ENCODE results near the gene SLAMF1.

The SLAMF1 gene

DNA sequence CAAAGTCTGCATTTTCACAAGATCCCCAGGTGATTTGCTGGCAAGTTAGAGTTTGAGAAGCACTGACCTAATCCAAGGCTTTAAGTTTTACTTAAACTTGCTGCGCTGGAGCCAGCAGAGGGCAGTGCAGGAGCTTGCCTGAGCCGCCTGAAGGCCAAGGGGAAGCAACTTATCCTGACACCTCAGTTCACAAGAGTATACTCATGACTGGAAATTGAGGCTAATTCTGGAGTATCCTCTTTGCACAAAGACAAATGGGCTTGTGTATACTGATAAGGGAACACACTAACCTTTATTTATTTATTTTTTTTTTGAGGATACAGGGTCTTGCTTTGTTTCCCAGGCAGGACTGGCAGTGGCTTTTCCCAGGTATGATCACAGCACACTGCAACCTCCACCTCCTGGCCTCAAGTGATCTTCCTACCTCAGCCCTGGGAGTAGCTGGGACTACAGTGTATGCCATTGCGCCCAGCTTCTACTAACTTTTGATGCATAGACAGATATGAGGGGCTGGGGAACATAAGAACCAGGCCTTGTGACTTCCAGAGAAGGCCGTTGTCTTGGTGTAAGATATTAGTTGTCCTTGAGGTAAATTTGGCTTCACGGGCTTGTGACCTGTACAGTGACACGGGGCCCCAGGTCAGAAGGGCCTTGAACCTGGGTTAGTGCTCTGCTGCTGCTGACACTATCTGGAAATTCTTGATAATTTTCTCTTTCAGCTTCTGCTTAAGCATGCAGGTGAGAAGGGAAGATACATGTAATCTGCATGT lies 29.0 kb upstream of the SLAMF1 start:
- Histone ChIP-seq H3K9ac (ENCODE audit: low read length in 2 of 2) (no peak overlapping the region), H3K4me3 (ENCODE audit: low read length in 2 of 2) (no peak overlapping the region), H3K9me3 (ENCODE audit: control insufficient read depth in 2 of 2, low read length in 2 of 2) (no peaks in the 10 kb centered on the region), H3K4me1 (ENCODE audit: control insufficient read depth, insufficient read depth, low read length) (no peaks in the 10 kb centered on the region), H3K36me3 (ENCODE audit: control insufficient read depth in 2 of 2, insufficient read depth in 2 of 2, low read length in 2 of 2) (no peaks in the 10 kb centered on the region), H3K27me3 (ENCODE audit: control insufficient read depth in 1 of 2, insufficient read depth in 2 of 2, low read length in 2 of 2) (peaks cover 0 to 12% of the 10 kb centered on the region in 2 donors), H3K27ac (ENCODE audit: low read length) (no peak overlapping the region)

- Histone ChIP-seq H3K27ac (ENCODE audit: low read length) (no peak overlapping the region), H3K4me3 (ENCODE audit: low read length in 2 of 2) (no peak overlapping the region), H3K27me3 (ENCODE audit: control insufficient read depth in 1 of 2, insufficient read depth in 2 of 2, low read length in 2 of 2) (peaks cover 0 to 3% of the 10 kb centered on the region in 2 donors), H3K4me1 (ENCODE audit: control insufficient read depth, insufficient read depth, low read length) (no peaks in the 10 kb centered on the region), H3K36me3 (ENCODE audit: control insufficient read depth in 2 of 2, insufficient read depth in 2 of 2, low read length in 2 of 2) (no peaks in the 10 kb centered on the region), H3K9ac (ENCODE audit: low read length in 2 of 2) (no peak overlapping the region), H3K9me3 (ENCODE audit: control insufficient read depth in 2 of 2, low read length in 2 of 2) (no peaks in the 10 kb centered on the region)
These were observed 27.6 kb upstream of the SLAMF1 start for GRCh38 chr1:160674415-160674814.

DNA sequence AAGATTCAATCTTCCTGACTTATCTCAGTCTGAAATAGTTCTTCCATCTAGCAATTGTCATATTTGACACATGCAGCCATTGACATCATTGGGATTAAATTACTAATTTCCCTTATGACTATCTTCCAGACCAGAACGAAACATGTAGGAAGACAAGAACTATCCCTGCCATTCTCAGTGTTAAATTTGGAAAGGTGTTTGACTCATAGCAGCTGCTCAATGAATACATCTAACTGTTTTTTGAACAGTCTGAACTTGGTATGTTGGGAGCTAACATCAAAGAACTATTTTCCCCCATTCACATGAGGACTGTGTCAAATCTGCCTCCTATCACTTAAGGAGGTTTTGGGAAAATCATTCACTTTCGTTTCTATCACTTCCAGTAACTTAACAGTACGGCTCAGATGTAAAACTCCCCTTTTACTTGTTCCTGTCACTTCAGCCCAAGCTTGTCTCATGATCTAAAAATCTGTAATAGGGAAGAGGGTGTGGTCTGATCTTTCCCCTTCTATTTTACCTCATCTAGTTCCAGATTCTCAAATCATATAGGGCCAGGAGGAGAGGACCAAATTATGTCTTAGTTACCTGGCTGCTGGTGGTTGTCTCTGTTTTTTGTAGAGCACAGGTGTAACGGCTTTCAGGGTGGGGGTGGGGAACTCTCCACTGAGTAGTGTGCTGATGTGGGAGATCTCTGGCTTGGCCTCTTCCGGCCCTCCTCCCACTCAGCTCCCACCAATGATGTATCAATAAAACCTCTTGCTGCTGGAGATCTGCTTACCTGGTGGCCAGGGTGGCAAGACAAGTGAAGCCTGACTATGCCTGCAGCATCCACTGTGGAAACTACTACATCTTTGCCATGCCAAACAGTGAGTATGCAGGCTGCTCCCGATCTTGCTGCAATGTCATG lies 26.2 kb upstream of the SLAMF1 start:
- Histone ChIP-seq H3K27me3 (ENCODE audit: control insufficient read depth in 1 of 2, insufficient read depth in 2 of 2, low read length in 2 of 2) (peaks cover 0 to 3% of the 10 kb centered on the region in 2 donors), H3K27ac (ENCODE audit: low read length) (no peak overlapping the region)

DNA sequence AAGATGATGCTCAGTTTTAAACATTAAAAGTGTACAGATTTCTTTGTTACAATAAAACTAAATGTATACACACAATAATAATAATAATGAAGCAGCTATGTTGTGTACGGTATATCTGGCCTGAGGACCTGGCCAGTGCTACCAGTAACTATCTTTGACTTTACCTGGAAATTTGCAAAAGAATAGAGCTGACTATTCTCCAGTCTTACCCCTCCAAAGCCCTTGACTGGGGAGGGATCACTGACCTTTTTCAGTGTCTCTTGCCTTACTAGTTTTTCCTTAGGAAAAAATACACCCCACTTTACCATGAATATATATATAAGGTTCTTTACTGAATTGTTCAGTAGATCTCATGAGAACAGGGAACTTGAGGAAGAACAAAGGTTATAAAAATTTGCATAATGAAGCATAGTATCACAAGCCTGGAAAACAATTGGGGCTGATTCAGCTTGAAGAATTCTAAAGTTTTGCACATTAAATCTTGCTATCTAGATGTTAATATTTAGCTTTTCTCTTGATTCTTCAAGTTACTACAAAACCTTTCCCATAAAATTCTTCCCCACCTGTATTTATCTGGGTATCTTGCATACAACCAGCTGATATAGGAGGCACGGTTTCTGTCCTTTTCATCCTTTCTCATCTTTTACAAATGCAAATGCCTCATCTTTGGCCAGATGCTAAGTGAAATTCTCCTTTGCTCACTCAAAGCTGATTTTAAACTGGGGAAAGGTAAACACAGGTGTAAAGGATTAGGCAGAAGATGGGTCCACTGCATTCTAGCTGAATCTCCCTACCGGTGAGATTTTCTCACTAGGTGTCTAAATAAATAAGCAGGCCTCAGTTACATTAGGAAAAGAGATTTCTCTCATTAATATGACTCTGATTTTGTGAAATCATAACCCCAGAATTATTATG lies 25.0 kb upstream of the SLAMF1 start:
- H3K36me3 ChIP-seq (ENCODE audit: control insufficient read depth in 2 of 2, insufficient read depth in 2 of 2, low read length in 2 of 2), result no peaks in the 10 kb centered on the region
- no peaks in the 10 kb centered on the region for H3K4me1 ChIP-seq (ENCODE audit: control insufficient read depth, insufficient read depth, low read length)
- H3K9me3 ChIP-seq (ENCODE audit: control insufficient read depth in 2 of 2, low read length in 2 of 2), result no peaks in the 10 kb centered on the region
- no peak overlapping the region for H3K4me3 ChIP-seq (ENCODE audit: low read length in 2 of 2)
- no peak overlapping the region for H3K27ac ChIP-seq (ENCODE audit: low read length)
- no peak overlapping the region for H3K9ac ChIP-seq (ENCODE audit: low read length in 2 of 2)
- H3K27me3 ChIP-seq (ENCODE audit: control insufficient read depth in 1 of 2, insufficient read depth in 2 of 2, low read length in 2 of 2), result no peaks in the 10 kb centered on the region

More for the DNA sequence above, 26.2 kb upstream of the SLAMF1 start:
- Histone ChIP-seq H3K36me3 (ENCODE audit: control insufficient read depth in 2 of 2, insufficient read depth in 2 of 2, low read length in 2 of 2) (no peaks in the 10 kb centered on the region), H3K4me1 (ENCODE audit: control insufficient read depth, insufficient read depth, low read length) (no peaks in the 10 kb centered on the region), H3K9me3 (ENCODE audit: control insufficient read depth in 2 of 2, low read length in 2 of 2) (no peaks in the 10 kb centered on the region), H3K9ac (ENCODE audit: low read length in 2 of 2) (no peak overlapping the region), H3K4me3 (ENCODE audit: low read length in 2 of 2) (no peak overlapping the region)

DNA sequence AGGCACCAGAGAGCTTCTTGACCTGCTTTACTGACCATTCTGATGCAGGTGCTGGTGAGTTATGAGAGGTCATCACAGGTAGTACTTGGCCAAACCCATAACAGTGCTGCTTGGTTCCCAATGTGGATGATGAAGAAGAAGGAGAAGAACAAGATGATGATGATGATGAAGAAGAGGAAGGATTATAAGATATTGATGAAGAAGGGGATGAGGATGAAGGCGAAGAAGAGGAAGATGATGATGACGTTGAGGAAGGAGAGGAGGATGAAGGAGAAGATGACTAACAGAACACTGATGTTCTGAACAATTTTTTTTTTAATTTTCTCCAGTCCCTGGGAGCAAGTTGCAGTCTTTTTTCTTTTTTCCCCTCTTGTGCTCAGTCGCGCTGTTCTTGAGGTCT lies 23.9 kb upstream of the SLAMF1 start:
- H3K36me3 ChIP-seq (ENCODE audit: control insufficient read depth in 2 of 2, insufficient read depth in 2 of 2, low read length in 2 of 2), result no peaks in the 10 kb centered on the region
- no peaks in the 10 kb centered on the region for H3K27me3 ChIP-seq (ENCODE audit: control insufficient read depth in 1 of 2, insufficient read depth in 2 of 2, low read length in 2 of 2)
- H3K27ac ChIP-seq (ENCODE audit: low read length), result no peak overlapping the region
- H3K4me3 ChIP-seq (ENCODE audit: low read length in 2 of 2), result no peak overlapping the region
- no peak overlapping the region for H3K9ac ChIP-seq (ENCODE audit: low read length in 2 of 2)
- no peaks in the 10 kb centered on the region for H3K4me1 ChIP-seq (ENCODE audit: control insufficient read depth, insufficient read depth, low read length)
- no peaks in the 10 kb centered on the region for H3K9me3 ChIP-seq (ENCODE audit: control insufficient read depth in 2 of 2, low read length in 2 of 2)

DNA sequence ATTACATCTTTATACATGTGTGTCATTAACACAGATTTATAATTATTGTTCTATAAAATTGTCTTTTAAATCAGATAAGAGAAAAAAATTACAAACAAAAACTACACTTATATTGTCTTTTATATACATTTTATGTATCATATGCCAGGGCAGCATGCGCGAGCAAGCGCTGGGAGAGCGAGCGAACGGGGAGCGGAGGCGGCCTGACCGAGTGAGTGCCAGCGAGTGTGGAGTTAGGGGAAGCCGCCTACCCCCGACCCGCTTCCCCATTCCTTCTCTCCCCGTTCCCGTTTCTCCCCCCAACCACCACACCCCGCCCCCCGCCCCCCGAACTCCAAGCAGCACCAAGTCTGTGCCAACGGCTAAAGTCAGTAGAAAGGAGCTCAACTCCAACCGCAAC lies 23.0 kb upstream of the SLAMF1 start:
- Histone ChIP-seq H3K9ac (ENCODE audit: low read length in 2 of 2) (no peak overlapping the region), H3K4me3 (ENCODE audit: low read length in 2 of 2) (no peak overlapping the region), H3K36me3 (ENCODE audit: control insufficient read depth in 2 of 2, insufficient read depth in 2 of 2, low read length in 2 of 2) (no peaks in the 10 kb centered on the region), H3K27me3 (ENCODE audit: control insufficient read depth in 1 of 2, insufficient read depth in 2 of 2, low read length in 2 of 2) (no peaks in the 10 kb centered on the region), H3K27ac (ENCODE audit: low read length) (no peak overlapping the region), H3K4me1 (ENCODE audit: control insufficient read depth, insufficient read depth, low read length) (no peaks in the 10 kb centered on the region), H3K9me3 (ENCODE audit: control insufficient read depth in 2 of 2, low read length in 2 of 2) (no peaks in the 10 kb centered on the region)

GRCh38 chr1:160669276-160669675 lies 22.4 kb upstream of the SLAMF1 start:
- Histone ChIP-seq H3K27ac (ENCODE audit: low read length) (no peak overlapping the region), H3K36me3 (ENCODE audit: control insufficient read depth in 2 of 2, insufficient read depth in 2 of 2, low read length in 2 of 2) (no peaks in the 10 kb centered on the region), H3K4me1 (ENCODE audit: control insufficient read depth, insufficient read depth, low read length) (no peaks in the 10 kb centered on the region), H3K27me3 (ENCODE audit: control insufficient read depth in 1 of 2, insufficient read depth in 2 of 2, low read length in 2 of 2) (no peaks in the 10 kb centered on the region), H3K9ac (ENCODE audit: low read length in 2 of 2) (no peak overlapping the region), H3K4me3 (ENCODE audit: low read length in 2 of 2) (no peak overlapping the region), H3K9me3 (ENCODE audit: control insufficient read depth in 2 of 2, low read length in 2 of 2) (no peaks in the 10 kb centered on the region)

GRCh38 chr1:160667896-160668295 lies 21.1 kb upstream of the SLAMF1 start:
- no peaks in the 10 kb centered on the region for H3K4me1 ChIP-seq (ENCODE audit: control insufficient read depth, insufficient read depth, low read length)
- H3K9me3 ChIP-seq (ENCODE audit: control insufficient read depth in 2 of 2, low read length in 2 of 2), result no peaks in the 10 kb centered on the region
- H3K4me3 ChIP-seq (ENCODE audit: low read length in 2 of 2), result no peak overlapping the region
- no peak overlapping the region for H3K9ac ChIP-seq (ENCODE audit: low read length in 2 of 2)
- no peaks in the 10 kb centered on the region for H3K27me3 ChIP-seq (ENCODE audit: control insufficient read depth in 1 of 2, insufficient read depth in 2 of 2, low read length in 2 of 2)
- H3K36me3 ChIP-seq (ENCODE audit: control insufficient read depth in 2 of 2, insufficient read depth in 2 of 2, low read length in 2 of 2), result no peaks in the 10 kb centered on the region
- H3K27ac ChIP-seq (ENCODE audit: low read length), result no peak overlapping the region

DNA sequence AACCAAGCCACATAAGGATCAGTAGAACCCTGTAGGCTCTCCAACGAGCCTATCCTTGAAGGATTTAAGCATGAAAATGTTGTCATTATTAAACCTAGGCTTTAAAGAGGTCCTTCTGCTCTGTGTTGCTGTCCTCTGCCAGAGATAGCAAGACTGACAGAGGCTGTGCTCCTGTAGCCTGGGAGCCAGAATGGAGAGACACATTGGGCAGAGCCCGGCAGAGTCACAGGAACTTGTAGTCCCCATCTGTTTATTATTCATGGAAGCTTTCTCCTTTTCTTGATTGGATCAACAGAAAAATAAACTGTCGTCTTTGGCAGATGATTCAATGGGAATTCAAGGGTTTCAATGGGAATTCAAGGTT lies 19.2 kb upstream of the SLAMF1 start:
- H3K9me3 ChIP-seq (ENCODE audit: control insufficient read depth in 2 of 2, low read length in 2 of 2), result no peaks in the 10 kb centered on the region
- H3K27me3 ChIP-seq (ENCODE audit: control insufficient read depth in 1 of 2, insufficient read depth in 2 of 2, low read length in 2 of 2), result no peaks in the 10 kb centered on the region
- H3K27ac ChIP-seq (ENCODE audit: low read length), result no peak overlapping the region
- H3K4me3 ChIP-seq (ENCODE audit: low read length in 2 of 2), result no peak overlapping the region
- no peaks in the 10 kb centered on the region for H3K36me3 ChIP-seq (ENCODE audit: control insufficient read depth in 2 of 2, insufficient read depth in 2 of 2, low read length in 2 of 2)
- no peak overlapping the region for H3K9ac ChIP-seq (ENCODE audit: low read length in 2 of 2)
- H3K4me1 ChIP-seq (ENCODE audit: control insufficient read depth, insufficient read depth, low read length), result no peaks in the 10 kb centered on the region

GRCh38 chr1:160665330-160666078 lies 18.7 kb upstream of the SLAMF1 start:
- no peak overlapping the region for H3K27ac ChIP-seq (ENCODE audit: low read length)
- no peaks in the 10 kb centered on the region for H3K4me1 ChIP-seq (ENCODE audit: control insufficient read depth, insufficient read depth, low read length)
- no peaks in the 10 kb centered on the region for H3K36me3 ChIP-seq (ENCODE audit: control insufficient read depth in 2 of 2, insufficient read depth in 2 of 2, low read length in 2 of 2)
- no peak overlapping the region for H3K4me3 ChIP-seq (ENCODE audit: low read length in 2 of 2)
- H3K27me3 ChIP-seq (ENCODE audit: control insufficient read depth in 1 of 2, insufficient read depth in 2 of 2, low read length in 2 of 2), result no peaks in the 10 kb centered on the region
- H3K9ac ChIP-seq (ENCODE audit: low read length in 2 of 2), result no peak overlapping the region
- no peaks in the 10 kb centered on the region for H3K9me3 ChIP-seq (ENCODE audit: control insufficient read depth in 2 of 2, low read length in 2 of 2)
